ENCODE data around the gene HNRNPA3.
A peak's percentile ranks its signal among the peaks of the same experiment; 100 is the strongest.

DNA sequence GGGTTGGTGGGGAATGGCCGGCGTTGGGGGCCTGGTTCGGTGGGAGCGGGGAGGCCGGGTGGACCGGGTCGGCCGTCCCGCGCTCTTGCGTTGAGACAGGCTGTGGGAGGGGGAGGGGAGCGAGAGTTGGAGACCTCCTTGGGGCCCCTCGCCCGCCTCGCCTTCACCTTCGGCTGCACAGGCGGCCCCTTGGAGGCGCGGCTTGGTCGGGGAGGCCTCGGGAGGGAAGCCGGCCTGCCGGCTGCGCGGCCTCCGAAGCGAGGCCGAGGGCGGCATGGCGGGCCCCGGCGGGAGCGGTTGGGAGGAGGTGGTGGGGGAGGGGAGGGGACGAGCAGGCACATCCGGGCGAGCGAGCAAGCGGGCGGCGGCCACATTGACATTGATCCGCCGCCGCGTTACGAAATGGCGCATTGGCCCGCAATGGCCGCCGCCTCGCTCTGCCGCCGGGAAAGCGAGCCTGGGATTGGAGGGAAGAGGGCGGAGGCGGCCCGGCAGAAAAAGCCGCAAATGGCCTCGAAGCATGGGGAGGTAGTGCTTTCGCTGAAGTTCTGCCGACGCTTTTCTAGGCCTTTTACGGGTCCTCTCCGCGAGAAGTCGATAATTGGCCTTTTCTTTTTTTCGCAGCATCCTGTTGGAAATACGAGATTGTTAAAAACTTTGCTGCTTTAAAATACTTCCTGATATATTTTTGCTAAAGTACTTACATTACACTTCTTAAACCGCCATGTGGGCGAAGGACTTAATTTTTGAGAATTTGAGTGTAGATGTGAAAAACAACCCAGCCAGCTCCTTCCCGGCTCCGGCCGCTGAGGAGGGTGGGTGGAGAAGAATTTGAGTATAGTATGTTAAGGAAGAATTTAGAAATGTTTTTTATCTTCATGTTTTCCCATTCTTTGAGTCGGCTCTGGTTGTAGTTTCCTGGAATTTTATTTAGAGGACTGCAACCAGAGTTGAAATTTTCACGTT, 580 bp downstream of the HNRNPA3 start:
- peak; percentile 55; the same call in 1 of the 2 replicates for TF ChIP-seq TAF1 (IDR thresholded peaks at IDR 0.05; ENCODE audit: borderline replicate concordance, low read depth, low read length)
- no peak for TF ChIP-seq TCF12 (IDR thresholded peaks at IDR 0.05; ENCODE audit: low read depth, low read length)
- TF ChIP-seq, protein P1, sequence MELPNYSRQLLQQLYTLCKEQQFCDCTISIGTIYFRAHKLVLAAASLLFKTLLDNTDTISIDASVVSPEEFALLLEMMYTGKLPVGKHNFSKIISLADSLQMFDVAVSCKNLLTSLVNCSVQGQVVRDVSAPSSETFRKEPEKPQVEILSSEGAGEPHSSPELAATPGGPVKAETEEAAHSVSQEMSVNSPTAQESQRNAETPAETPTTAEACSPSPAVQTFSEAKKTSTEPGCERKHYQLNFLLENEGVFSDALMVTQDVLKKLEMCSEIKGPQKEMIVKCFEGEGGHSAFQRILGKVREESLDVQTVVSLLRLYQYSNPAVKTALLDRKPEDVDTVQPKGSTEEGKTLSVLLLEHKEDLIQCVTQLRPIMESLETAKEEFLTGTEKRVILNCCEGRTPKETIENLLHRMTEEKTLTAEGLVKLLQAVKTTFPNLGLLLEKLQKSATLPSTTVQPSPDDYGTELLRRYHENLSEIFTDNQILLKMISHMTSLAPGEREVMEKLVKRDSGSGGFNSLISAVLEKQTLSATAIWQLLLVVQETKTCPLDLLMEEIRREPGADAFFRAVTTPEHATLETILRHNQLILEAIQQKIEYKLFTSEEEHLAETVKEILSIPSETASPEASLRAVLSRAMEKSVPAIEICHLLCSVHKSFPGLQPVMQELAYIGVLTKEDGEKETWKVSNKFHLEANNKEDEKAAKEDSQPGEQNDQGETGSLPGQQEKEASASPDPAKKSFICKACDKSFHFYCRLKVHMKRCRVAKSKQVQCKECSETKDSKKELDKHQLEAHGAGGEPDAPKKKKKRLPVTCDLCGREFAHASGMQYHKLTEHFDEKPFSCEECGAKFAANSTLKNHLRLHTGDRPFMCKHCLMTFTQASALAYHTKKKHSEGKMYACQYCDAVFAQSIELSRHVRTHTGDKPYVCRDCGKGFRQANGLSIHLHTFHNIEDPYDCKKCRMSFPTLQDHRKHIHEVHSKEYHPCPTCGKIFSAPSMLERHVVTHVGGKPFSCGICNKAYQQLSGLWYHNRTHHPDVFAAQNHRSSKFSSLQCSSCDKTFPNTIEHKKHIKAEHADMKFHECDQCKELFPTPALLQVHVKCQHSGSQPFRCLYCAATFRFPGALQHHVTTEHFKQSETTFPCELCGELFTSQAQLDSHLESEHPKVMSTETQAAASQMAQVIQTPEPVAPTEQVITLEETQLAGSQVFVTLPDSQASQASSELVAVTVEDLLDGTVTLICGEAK (IDR thresholded peaks at IDR 0.05; ENCODE audit: borderline replicate concordance), result no peak; the same call in 1 of the 2 replicates
